NT2/D1 (cell line): Measurements from ENCODE around the gene CHMP2B.

ENCODE experiments used
- DNase-seq: peaks from one replicate; pipeline ENCODE4 v3.0.0-alpha.2; 2011; ENCODE audit warnings: low read depth, low spot score
- H3K27me3 ChIP-seq: 2 replicates; pipeline ENCODE4 v1.6.0; 2011; ENCODE audit warnings: mild to moderate bottlenecking; ENCODE audit not compliant: insufficient read length, insufficient read depth
- H3K36me3 ChIP-seq: 2 replicates; pipeline ENCODE4 v1.6.1; 2011; ENCODE audit warnings: mild to moderate bottlenecking, low read length, mixed read lengths; ENCODE audit not compliant: insufficient read depth, insufficient read length
- H3K4me1 ChIP-seq: 2 replicates; pipeline ENCODE4 v1.5.1; 2011; ENCODE audit not compliant: insufficient read depth, insufficient read length
- H3K4me3 ChIP-seq: 2 replicates; pipeline ENCODE4 v1.5.1; 2011; ENCODE audit warnings: low read depth; ENCODE audit not compliant: insufficient read length
- H3K9ac ChIP-seq: 2 replicates; pipeline ENCODE4 v1.6.0; 2011; ENCODE audit warnings: low read depth; ENCODE audit not compliant: insufficient read length
- H3K9me3 ChIP-seq: 2 replicates; pipeline ENCODE4 v1.5.1; 2011; ENCODE audit warnings: mild to moderate bottlenecking, low read length; ENCODE audit not compliant: insufficient read depth
- SUZ12 ChIP-seq: IDR thresholded peaks from 2 replicates; pipeline ENCODE4 v1.6.1; 2011; ENCODE audit not compliant: insufficient read length, insufficient read depth; ENCODE audit errors: extremely low read depth
- YY1 ChIP-seq: IDR thresholded peaks from 2 replicates; pipeline ENCODE4 v1.6.1; 2011; ENCODE audit not compliant: insufficient read length, insufficient read depth
- ZNF274 ChIP-seq: IDR thresholded peaks from 2 replicates; pipeline ENCODE4 v1.6.1; 2011; ENCODE audit warnings: mild to moderate bottlenecking, low read depth, low read length

CHMP2B gene

GRCh38 chr3:87260270-87260669 is 33.2 kb downstream of the CHMP2B start:
- Histone ChIP-seq H3K4me1 (no peaks in the 10 kb centered on the region), H3K9me3 (no peaks in the 10 kb centered on the region), H3K9ac (no peak overlapping the region), H3K4me3 (no peak overlapping the region), H3K36me3 (no peaks in the 10 kb centered on the region), H3K27me3 (no peaks in the 10 kb centered on the region)
- no peak for TF ChIP-seq ZNF274
- TF ChIP-seq SUZ12: no peak
- TF ChIP-seq YY1: no peak
- peak; percentile 28 for DNase-seq

DNA sequence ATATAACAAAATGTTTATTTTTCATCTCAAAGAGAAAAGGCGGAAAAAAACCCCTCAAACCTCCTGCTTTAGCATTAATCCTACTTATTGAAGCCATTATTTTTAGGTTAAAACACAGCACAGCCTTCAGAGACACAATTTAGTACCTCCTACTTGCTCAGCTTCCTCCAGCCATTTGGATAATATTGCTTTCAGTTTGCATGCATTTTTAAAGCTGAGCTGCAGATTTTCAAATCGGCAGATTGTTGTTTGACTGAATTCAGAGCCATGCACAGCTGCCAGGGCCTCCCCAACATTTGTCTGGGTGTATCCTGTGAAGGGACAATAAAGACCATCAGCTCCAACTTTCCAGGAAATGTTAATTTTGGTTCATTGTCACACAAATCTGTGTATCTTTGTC is 34.8 kb downstream of the CHMP2B start:
- DNase-seq: no peak
- Histone ChIP-seq H3K9me3 (no peaks in the 10 kb centered on the region), H3K27me3 (no peaks in the 10 kb centered on the region), H3K4me1 (no peaks in the 10 kb centered on the region), H3K9ac (no peak overlapping the region), H3K36me3 (no peaks in the 10 kb centered on the region), H3K4me3 (no peak overlapping the region)
- no peak for TF ChIP-seq SUZ12
- TF ChIP-seq YY1: no peak
- TF ChIP-seq ZNF274: no peak

- Histone ChIP-seq H3K4me3 (no peak overlapping the region), H3K9me3 (no peaks in the 10 kb centered on the region), H3K36me3 (no peaks in the 10 kb centered on the region), H3K9ac (no peak overlapping the region), H3K27me3 (no peaks in the 10 kb centered on the region), H3K4me1 (no peaks in the 10 kb centered on the region)
- no peak for DNase-seq
- TF ChIP-seq ZNF274: no peak
- TF ChIP-seq YY1: no peak
- TF ChIP-seq SUZ12: no peak
These were observed 41.0 kb downstream of the CHMP2B start for GRCh38 chr3:87267953-87268645.

- no peaks in the 10 kb centered on the region for H3K9me3 ChIP-seq
- no peak for TF ChIP-seq YY1
- TF ChIP-seq ZNF274: no peak
- no peak for TF ChIP-seq SUZ12
- no peaks in the 10 kb centered on the region for H3K27me3 ChIP-seq
- H3K4me3 ChIP-seq: no peak overlapping the region
- no peaks in the 10 kb centered on the region for H3K4me1 ChIP-seq
- H3K36me3 ChIP-seq: no peaks in the 10 kb centered on the region
- no peak overlapping the region for H3K9ac ChIP-seq
- DNase-seq: no peak
These were observed 41.6 kb downstream of the CHMP2B start for GRCh38 chr3:87268646-87269211.

DNA sequence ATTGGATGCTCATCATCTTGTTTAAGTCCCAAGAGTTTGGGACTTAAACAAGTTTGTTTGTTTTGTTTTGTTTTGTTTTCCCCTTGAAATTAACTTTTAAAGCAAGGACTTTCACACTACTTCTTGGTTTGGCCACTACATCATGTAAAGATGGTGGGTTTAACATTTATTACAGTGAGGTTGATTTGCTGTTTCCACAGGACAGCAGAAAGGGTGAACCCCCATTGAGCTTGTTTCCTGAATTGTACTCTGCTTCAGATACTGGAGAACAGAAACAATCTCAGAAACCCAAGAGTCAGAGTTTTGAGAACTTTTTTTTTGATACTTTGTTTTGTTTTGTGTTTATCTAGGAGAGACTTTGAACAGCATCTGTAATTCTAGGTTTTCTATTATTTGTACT is 42.6 kb downstream of the CHMP2B start:
- Histone ChIP-seq H3K4me3 (no peak overlapping the region), H3K4me1 (no peaks in the 10 kb centered on the region), H3K9ac (no peak overlapping the region), H3K9me3 (no peaks in the 10 kb centered on the region), H3K36me3 (no peaks in the 10 kb centered on the region), H3K27me3 (no peaks in the 10 kb centered on the region)
- TF ChIP-seq ZNF274: no peak
- DNase-seq: no peak

DNA sequence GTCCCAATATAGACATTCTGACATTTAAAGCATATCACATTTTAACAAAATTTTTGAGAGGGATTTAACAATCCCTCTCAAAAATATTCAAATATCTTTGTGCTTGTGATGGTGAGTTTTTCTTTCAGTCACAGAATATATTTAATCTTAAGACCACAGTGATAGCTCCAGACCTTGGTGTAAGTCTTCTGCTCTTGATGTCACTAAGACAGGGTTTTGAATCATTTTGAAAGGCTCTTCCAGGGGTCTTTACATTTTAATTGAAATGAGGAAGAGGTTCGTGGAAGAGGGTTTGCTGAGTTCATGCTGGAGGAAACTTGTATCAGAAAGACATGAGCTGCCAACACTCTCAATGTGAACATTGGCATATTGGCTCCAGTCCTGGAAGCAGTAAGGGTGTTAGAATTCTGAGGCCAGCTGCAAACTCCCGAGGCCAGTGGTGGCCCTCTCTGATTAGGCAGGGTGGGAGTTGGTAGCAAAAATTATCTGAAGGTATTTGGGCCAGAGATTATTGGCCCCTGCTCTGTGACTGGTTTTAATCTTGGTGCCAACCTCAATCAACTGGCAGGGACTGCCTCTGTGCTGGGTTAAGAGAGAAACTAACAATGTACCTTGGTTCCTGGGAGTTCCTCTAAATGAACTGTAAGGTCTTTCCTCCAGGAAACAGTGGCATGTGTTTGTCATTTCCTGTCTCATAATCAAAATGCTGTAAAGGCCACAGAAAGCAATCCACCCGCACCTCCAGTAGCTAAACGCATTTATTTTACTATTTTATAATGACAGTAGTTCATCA is 44.0 kb downstream of the CHMP2B start:
- Histone ChIP-seq H3K27me3 (no peaks in the 10 kb centered on the region), H3K4me3 (no peak overlapping the region), H3K36me3 (no peaks in the 10 kb centered on the region), H3K9ac (no peak overlapping the region), H3K4me1 (no peaks in the 10 kb centered on the region), H3K9me3 (no peaks in the 10 kb centered on the region)
- no peak for TF ChIP-seq YY1
- TF ChIP-seq SUZ12: no peak
- no peak for TF ChIP-seq ZNF274
- DNase-seq: no peak

GRCh38 chr3:87272718-87273341 is 45.7 kb downstream of the CHMP2B start:
- Histone ChIP-seq H3K36me3 (no peaks in the 10 kb centered on the region), H3K27me3 (no peaks in the 10 kb centered on the region), H3K4me3 (no peak overlapping the region), H3K9ac (no peak overlapping the region), H3K4me1 (no peaks in the 10 kb centered on the region), H3K9me3 (no peaks in the 10 kb centered on the region)
- DNase-seq: no peak
- TF ChIP-seq SUZ12: no peak
- TF ChIP-seq ZNF274: no peak
- no peak for TF ChIP-seq YY1
